HepG2 (cell line): ENCODE results near the gene YTHDF1. TPM values are rescaled to one million over a fixed set of nuclear protein-coding genes. Genes with fewer than 3 reads are reported as not detected.

Source experiments
- ATAC-seq: fragments of 200-7000 bp; cut with Tn5 transposase; 3 replicates; pipeline ENCODE4 v1.9.1; 2020; ENCODE audit warnings: mild to moderate bottlenecking, moderate library complexity
- BruUV-seq: library from RNA; stranded (reverse); fragments of 400-500 nt; replicated peaks from 2 replicates; lab custom pipeline; 2021; lab: Mats Ljungman, UMichigan
- CTCF ChIA-PET: fragments of 300-600 bp; formaldehyde crosslinking; extraction: SDS; loops from one replicate; lab custom pipeline; 2021; ENCODE audit warnings: low total read pairs, inconsistent platforms, low intra/inter-chr PET ratio; lab: Yijun Ruan, JAX
- POLR2A ChIA-PET: fragments of 350-600 bp; sonication (Branson Sonifier 250); formaldehyde crosslinking; loops from one replicate; lab custom pipeline; 2020; ENCODE audit warnings: antibody characterized with exemption, inconsistent platforms; lab: Yijun Ruan, JAX
- DNase-seq: peaks from one replicate; pipeline ENCODE4 v3.0.0-alpha.2; 2015; ENCODE audit warnings: low spot score
- FAIRE-seq: peaks from 3 replicates; lab custom pipeline; 2011; peaks lifted over from hg19 to GRCh38; lab: Jason Lieb, UNC
- H2AFZ ChIP-seq: one replicate; pipeline ENCODE4 v1.6.1; 2011; ENCODE audit warnings: low read length, inconsistent platforms
- H3K27ac ChIP-seq: fragments of 300-600 bp; 3 replicates; pipeline ENCODE4 v1.8.0; 2011; ENCODE audit warnings: mixed run types, mild to moderate bottlenecking, mixed read lengths, low read length, inconsistent platforms; ENCODE audit not compliant: insufficient read depth; ENCODE audit errors: extremely low read length
- H3K27me3 ChIP-seq, 2 experiments: fragments of 200-600 bp in 1 of 2; 2 replicates in 1 of 2; 3 replicates in 1 of 2; pipeline versions ENCODE4 v1.6.0 to v1.8.0; 2011; ENCODE audit warnings: low read length in 2 of 2, mild to moderate bottlenecking in 2 of 2, moderate library complexity in 2 of 2, inconsistent platforms in 1 of 2; ENCODE audit not compliant: insufficient read depth in 2 of 2, control insufficient read depth in 1 of 2
- H3K36me3 ChIP-seq, 2 experiments: fragments of 200-600 bp in 1 of 2; replicated peaks in 1 of 2; 2 replicates in 1 of 2; 3 replicates in 1 of 2; pipeline versions ENCODE4 v1.5.1 to v1.8.0; 2011; ENCODE audit warnings: low read length in 2 of 2, inconsistent platforms in 1 of 2; ENCODE audit not compliant: insufficient read depth in 2 of 2, control insufficient read depth in 1 of 2
- H3K4me1 ChIP-seq: 2 replicates; pipeline ENCODE4 v1.5.1; 2012; ENCODE audit warnings: low read length, inconsistent platforms; ENCODE audit not compliant: insufficient read depth
- H3K4me2 ChIP-seq: 2 replicates; pipeline ENCODE4 v1.6.0; 2011; ENCODE audit warnings: low read depth, low read length, inconsistent platforms
- H3K4me3 ChIP-seq, 3 experiments: fragments of 200-600 bp in 1 of 3; sonication (generic), shearing (Covaris generic) in 1 of 3; replicated peaks in 1 of 3; 2 replicates each; pipeline ENCODE4 v1.5.1; 2011 to 2016; ENCODE audit warnings: low read length in 3 of 3, inconsistent platforms in 2 of 3, low read depth in 2 of 3, mild to moderate bottlenecking in 2 of 3, control low read depth in 1 of 3, mixed read lengths in 1 of 3; ENCODE audit not compliant: insufficient read depth in 1 of 3
- H3K79me2 ChIP-seq: one replicate; pipeline ENCODE4 v1.6.1; 2011; ENCODE audit warnings: low read length, inconsistent platforms; ENCODE audit not compliant: insufficient read depth
- H3K9ac ChIP-seq: 2 replicates; pipeline ENCODE4 v1.6.0; 2011; ENCODE audit warnings: mild to moderate bottlenecking, low read depth, low read length, inconsistent platforms; ENCODE audit not compliant: insufficient read depth
- H3K9me3 ChIP-seq: 2 replicates; pipeline ENCODE4 v1.5.1; 2012; ENCODE audit warnings: mild to moderate bottlenecking, low read length
- H4K20me1 ChIP-seq: 2 replicates; pipeline ENCODE4 v1.6.0; 2011; ENCODE audit warnings: inconsistent platforms, mild to moderate bottlenecking, low read length, moderate library complexity; ENCODE audit not compliant: insufficient read depth
- AGO2 ChIP-seq: fragments of 200-400 bp; formaldehyde crosslinking; optimal IDR thresholded peaks from 2 replicates; pipeline ENCODE3; 2017; ENCODE audit warnings: mild to moderate bottlenecking, low read depth, low read length, moderate library complexity
- AHR ChIP-seq: IDR thresholded peaks from 2 replicates; pipeline ENCODE4 v1.6.1; 2018; ENCODE audit warnings: missing genetic modification reagents, missing compliant biosample characterization
- CBX5 ChIP-seq: sonication (generic); formaldehyde crosslinking; IDR thresholded peaks from 2 replicates; pipeline ENCODE4 v1.4.0; 2020; ENCODE audit warnings: missing genetic modification reagents, borderline replicate concordance
- CERS6 ChIP-seq: sonication (generic); formaldehyde crosslinking; IDR thresholded peaks from 2 replicates; pipeline ENCODE4 v1.5.0; 2020; ENCODE audit warnings: missing genetic modification reagents
- HIC2 ChIP-seq: sonication (generic); formaldehyde crosslinking; IDR thresholded peaks from 2 replicates; pipeline ENCODE4 v1.9.0; 2022; ENCODE audit warnings: low read depth, missing genetic modification reagents
- HNRNPK ChIP-seq: fragments of 200-400 bp; formaldehyde crosslinking; IDR thresholded peaks from 2 replicates; pipeline ENCODE4 v1.6.1; 2018; ENCODE audit warnings: low read length, low read depth, moderate library complexity, mild to moderate bottlenecking; ENCODE audit not compliant: poor library complexity, severe bottlenecking
- MNT ChIP-seq: fragments of 450-650 bp; IDR thresholded peaks from 2 replicates; pipeline ENCODE4 v1.6.1; 2016
- MXI1 ChIP-seq: IDR thresholded peaks from 3 replicates; pipeline ENCODE4 v1.6.1; 2012; ENCODE audit warnings: low read depth, low read length, inconsistent platforms, borderline replicate concordance
- NR0B2 ChIP-seq: sonication (generic); formaldehyde crosslinking; IDR thresholded peaks from 2 replicates; pipeline ENCODE4 v1.4.0; 2020; ENCODE audit warnings: mild to moderate bottlenecking, missing genetic modification reagents
- TBX3 ChIP-seq: fragments of 450-650 bp; IDR thresholded peaks from 2 replicates; pipeline ENCODE4 v1.6.1; 2017; ENCODE audit warnings: antibody characterized with exemption, mild to moderate bottlenecking, inconsistent platforms, borderline replicate concordance
- ZNF253 ChIP-seq: sonication (generic); formaldehyde crosslinking; IDR thresholded peaks from 2 replicates; pipeline ENCODE4 v1.8.0; 2022; ENCODE audit warnings: mild to moderate bottlenecking, missing genetic modification reagents, borderline replicate concordance
- ZNF446 ChIP-seq: sonication (generic); formaldehyde crosslinking; IDR thresholded peaks from 2 replicates; pipeline ENCODE4 v1.5.0; 2020; ENCODE audit warnings: mild to moderate bottlenecking, missing genetic modification reagents
- ZNF574 ChIP-seq: sonication (generic); formaldehyde crosslinking; IDR thresholded peaks from 2 replicates; pipeline ENCODE4 v1.4.0; 2020; ENCODE audit warnings: missing genetic modification reagents
- ZNF816 ChIP-seq: sonication (generic); formaldehyde crosslinking; IDR thresholded peaks from 2 replicates; pipeline ENCODE4 v1.8.0; 2022; ENCODE audit warnings: missing genetic modification reagents, mild to moderate bottlenecking, borderline replicate concordance
- WGBS: methylation state at CpG from one replicate; pipeline ENCODE4 v1.1.6; 2017; ENCODE audit warnings: low lambda C conversion rate; 5-methylcytosine and 5-hydroxymethylcytosine counted together
- in situ Hi-C: cut with HindIII; loops from 2 replicates; pipeline ENCODE4 v1.10.0; 2017; ENCODE audit warnings: low pct_unique_long_range_greater_than_20kb; ENCODE audit not compliant: extremely low pct_ligation_motif_present
- intact Hi-C: fragments of 100-400 bp; cut with micrococcal nuclease; formaldehyde crosslinking; loops from one replicate; pipeline ENCODE4 v1.10.0; 2022; ENCODE audit not compliant: unreplicated experiment
- polyA plus RNA-seq, 8 experiments: library from polyadenylated mRNA; depleted of rRNA in 3 of 8; stranded (reverse) in 7 of 8; unstranded in 1 of 8; fragments of >200 nt; fragmentation: Illumina TruSeq in 4 of 8; extraction: Trizol in 4 of 8; gene quantifications; 2 replicates each; pipeline versions ENCODE4 v1.2.1 to v1.2.3, GENCODE V29; 2011 to 2016; ENCODE audit warnings: low read depth in 4 of 8, missing spikeins in 1 of 8, mixed read lengths in 1 of 8; ENCODE audit not compliant: insufficient read depth in 1 of 8
- total RNA-seq, 5 experiments: library from RNA; depleted of rRNA; stranded (reverse); fragments of >200 nt; fragmentation: Illumina TruSeq; extraction: Trizol; gene quantifications; 2 replicates each; pipeline ENCODE4 v1.2.3, GENCODE V29; 2016; ENCODE audit warnings: low read depth in 1 of 5

Gene YTHDF1
- total and polyA plus RNA-seq, 2 of the 13 experiments (the other 11 are each of a cell fraction or from before 2014, with no cell fraction given), result 34.5 to 37.7 TPM

- peak; percentile 89 for TF ChIP-seq ZNF574 (CRISPR knock-in tag)
Measured at GRCh38 chr20:63216041-63216848, at the start of gene YTHDF1 (continued).

- DNase-seq (no peak), FAIRE-seq (peak; percentile 47), ATAC-seq (no peak)
- in situ Hi-C loops (no loop called here), intact Hi-C loops (no loop called here)
- no peak overlapping the region for H3K4me3 ChIP-seq
- WGBS, result 42% methylated on average over 14 of the region's 14 CpGs
- BruUV-seq, result no TSS peak
- peaks cover 24 to 65% of the 10 kb centered on the region in 2 experiments for H3K27me3 ChIP-seq
- ChIA-PET CTCF (no interaction called here), POLR2A (no interaction called here)
- no peak overlapping the region for H3K27ac ChIP-seq
- H3K9me3 ChIP-seq, result no peaks in the 10 kb centered on the region
- no peaks in the 10 kb centered on the region for H4K20me1 ChIP-seq
- peaks cover 57% of the 10 kb centered on the region for H3K4me1 ChIP-seq
- H2AFZ ChIP-seq, result no peak overlapping the region
- H3K79me2 ChIP-seq, result no peaks in the 10 kb centered on the region
- no peak overlapping the region for H3K9ac ChIP-seq
- H3K36me3 ChIP-seq, result no peaks in the 10 kb centered on the region
- H3K4me2 ChIP-seq, result no peak overlapping the region
- no peak for TF ChIP-seq TBX3
- TF ChIP-seq ZNF446 (CRISPR knock-in tag), result no peak
- TF ChIP-seq CBX5 (CRISPR knock-in tag), result no peak
- no peak for TF ChIP-seq ZNF816 (CRISPR knock-in tag)
- no peak for TF ChIP-seq HIC2 (CRISPR knock-in tag)
- TF ChIP-seq MNT, result no peak
- no peak for TF ChIP-seq CERS6 (CRISPR knock-in tag)
- TF ChIP-seq AHR (CRISPR knock-in tag), result no peak
- TF ChIP-seq ZNF253 (CRISPR knock-in tag), result no peak
- no peak for TF ChIP-seq HNRNPK
- no peak for TF ChIP-seq NR0B2 (CRISPR knock-in tag)
- TF ChIP-seq MXI1, result no peak
- TF ChIP-seq AGO2, result no peak
Measured at GRCh38 chr20:63264519-63264918, 48.6 kb upstream of the YTHDF1 start.
